K562 (cell line): ENCODE data around the gene TAS2R41.

Experiments
- MEF2D ChIP-seq: conservative IDR thresholded peaks from 2 replicates; pipeline ENCODE4 v1.6.1; 2016; ENCODE audit warnings: low read depth, missing genetic modification characterization, missing compliant biosample characterization
- PHF20 ChIP-seq: fragments of 450-650 bp; IDR thresholded peaks from 2 replicates; pipeline ENCODE4 v1.6.1; 2018; ENCODE audit not compliant: partially characterized antibody
- ZNF431 ChIP-seq: sonication (generic); formaldehyde crosslinking; IDR thresholded peaks from 2 replicates; pipeline ENCODE4 v1.8.0; 2022; ENCODE audit warnings: mild to moderate bottlenecking, missing genetic modification reagents

DNA sequence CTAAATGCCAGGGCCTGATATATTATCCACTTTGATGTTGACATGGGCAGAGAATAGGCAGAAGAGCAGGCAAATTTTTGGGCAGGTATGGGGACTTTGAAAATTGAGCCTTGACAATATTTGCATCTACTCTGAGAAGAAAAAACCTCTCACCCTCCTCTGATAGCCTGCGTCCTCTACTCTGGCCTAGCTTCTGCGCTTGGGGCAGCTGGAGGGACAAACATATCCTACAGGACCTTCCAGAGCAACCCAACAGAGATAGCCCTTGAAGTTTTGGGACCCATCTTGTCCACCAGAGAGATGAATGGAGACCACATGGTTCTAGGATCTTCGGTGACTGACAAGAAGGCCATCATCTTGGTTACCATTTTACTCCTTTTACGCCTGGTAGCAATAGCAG is 34.5 kb upstream of the TAS2R41 start, which contains the start of gene TAS2R60:
- TF ChIP-seq MEF2D (tag): no peak
- no peak for TF ChIP-seq ZNF431 (CRISPR knock-in tag)
- TF ChIP-seq PHF20: no peak
